Stimulated activated CD4-positive, alpha-beta T cell treated with anti-CD3 and anti-CD28 coated beads, Interleukin-15, amount 100 ng/mL, for 1 hour (primary cell): ENCODE results near the gene ETV6.
"Not testable (repeated sequence)": the region's sequence is repeated elsewhere in the genome, so short reads cannot be mapped to it uniquely, and the experiment has no call there.

Source experiments
- DNase-seq, 2 donors: peaks; one replicate each; pipeline ENCODE4 v3.0.0-alpha.2; 2020; ENCODE audit warnings: low read depth in 1 of 2, low spot score in 1 of 2

ETV6 gene

DNA sequence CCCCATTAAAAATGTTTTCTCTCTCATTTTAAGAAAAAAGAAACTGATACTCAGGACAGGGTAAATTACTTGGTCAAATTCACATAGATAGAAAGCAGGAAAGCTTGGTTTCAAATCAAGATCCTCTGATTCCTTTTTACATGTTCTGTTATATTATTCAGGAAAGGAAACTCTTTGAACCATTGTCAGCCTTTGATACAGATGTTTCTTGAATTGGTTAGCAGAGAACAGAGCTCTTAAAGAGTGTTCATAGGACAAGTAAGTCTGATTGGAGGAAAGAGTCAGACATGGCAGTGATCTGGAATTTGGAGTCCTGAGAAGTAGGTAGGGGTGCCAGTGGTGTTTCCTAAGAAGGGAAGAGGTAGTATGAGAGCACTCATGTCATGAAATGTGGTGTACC, 256.1 kb downstream of the ETV6 start:
- DNase-seq, result no peak

- DNase-seq, result no peak
Observed at GRCh38 chr12:11906286-11906935, 256.9 kb downstream of the ETV6 start.

GRCh38 chr12:11907625-11908024, 258.2 kb downstream of the ETV6 start:
- no peak for DNase-seq

- DNase-seq, result not testable (repeated sequence)
Observed at GRCh38 chr12:11909406-11909805, 259.9 kb downstream of the ETV6 start.

DNA sequence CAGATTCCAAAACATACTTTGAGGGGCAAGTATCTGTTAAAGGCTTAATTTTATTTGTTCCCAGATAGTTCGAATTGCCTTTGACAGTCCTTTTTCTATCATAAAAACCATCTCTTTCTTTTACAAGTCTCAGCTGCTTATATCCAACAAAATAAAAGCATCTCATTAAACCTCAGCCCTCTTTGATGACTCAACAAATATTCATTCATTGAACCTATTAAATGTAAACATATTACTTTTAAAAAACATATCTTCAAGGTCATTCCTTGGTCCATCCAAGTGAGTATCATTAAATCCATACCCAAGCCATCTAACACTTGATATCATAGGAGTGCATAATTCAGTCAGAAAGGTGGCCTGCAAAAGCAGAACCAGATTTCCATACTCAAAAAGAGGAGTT, 266.6 kb downstream of the ETV6 start:
- DNase-seq, result no peak

- no peak for DNase-seq
Observed at GRCh38 chr12:11916771-11917170, 267.3 kb downstream of the ETV6 start.

DNA sequence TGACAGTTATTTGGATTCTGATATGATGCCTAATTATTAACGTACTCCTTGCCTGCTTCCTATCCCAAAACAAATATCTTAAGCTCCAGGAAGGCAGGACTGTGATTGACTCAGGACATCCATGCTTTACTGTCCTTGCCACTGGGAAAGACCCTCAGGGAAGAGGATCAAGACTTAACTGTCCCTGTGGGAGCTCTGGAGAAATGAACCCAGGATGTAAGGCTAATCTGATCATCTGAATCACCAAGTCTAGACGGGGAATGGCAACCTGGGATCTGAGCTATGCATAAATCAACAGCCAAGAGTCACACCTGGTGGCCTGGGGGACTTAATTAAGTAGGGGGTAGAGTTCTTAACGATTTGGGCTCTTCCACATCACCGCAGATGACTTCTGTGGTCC, 268.0 kb downstream of the ETV6 start:
- no peak for DNase-seq

- DNase-seq, result no peak
Observed at GRCh38 chr12:11920231-11920630, 270.8 kb downstream of the ETV6 start.

- DNase-seq, result no peak
Observed at GRCh38 chr12:11922361-11922760, 272.9 kb downstream of the ETV6 start.

GRCh38 chr12:11923067-11923466, 273.6 kb downstream of the ETV6 start:
- no peak for DNase-seq

DNA sequence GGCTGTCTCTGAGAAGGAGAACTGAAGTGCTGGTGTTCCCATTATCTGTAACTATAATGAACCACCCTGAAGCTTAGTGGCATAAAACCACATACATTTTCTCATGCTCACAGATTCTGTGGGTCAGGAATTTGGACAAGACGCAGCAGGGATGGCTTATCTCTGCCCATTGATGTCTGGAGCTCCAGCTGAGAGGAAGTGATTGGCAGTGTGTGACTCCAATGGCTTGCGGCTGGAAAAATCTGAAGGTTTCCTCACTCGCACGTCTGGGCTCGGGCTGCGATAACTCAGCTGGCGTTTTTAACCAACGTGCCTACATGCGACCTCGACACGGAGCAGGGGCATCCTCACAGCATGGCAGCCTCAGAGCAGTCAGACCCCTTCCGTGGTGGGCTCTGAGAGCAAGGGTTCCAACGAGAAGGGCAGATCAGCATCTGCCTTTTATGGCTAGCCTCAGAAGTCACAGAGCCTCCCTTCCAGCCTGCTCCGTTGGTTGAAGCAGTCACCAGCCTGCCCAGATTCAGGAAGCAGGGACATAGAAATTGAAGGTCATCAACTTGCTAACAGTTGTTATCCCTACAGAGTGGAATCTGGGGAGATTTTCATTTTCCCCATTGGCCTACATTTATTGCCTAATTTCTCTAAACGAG, 277.9 kb downstream of the ETV6 start:
- DNase-seq, result no peak

DNA sequence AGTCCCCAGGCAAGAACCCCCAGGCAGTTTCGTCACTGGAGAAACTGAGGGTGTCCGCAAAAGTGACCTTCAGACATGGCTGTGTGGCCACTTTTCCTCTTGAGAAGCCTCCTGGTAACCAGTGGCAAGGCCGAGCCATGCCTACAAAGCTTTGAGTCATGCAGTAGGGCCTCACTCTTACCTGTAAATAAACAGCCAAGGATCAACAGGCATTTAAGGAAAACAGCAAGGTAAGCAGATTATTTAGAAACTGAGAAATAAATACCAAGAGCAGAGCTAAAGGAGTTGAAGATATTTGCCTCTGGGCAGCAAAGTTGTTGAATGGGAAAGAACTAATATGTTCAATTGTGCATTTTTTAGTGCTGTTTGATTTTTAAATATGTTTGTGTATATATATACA, 280.2 kb downstream of the ETV6 start:
- DNase-seq, result no peak

DNA sequence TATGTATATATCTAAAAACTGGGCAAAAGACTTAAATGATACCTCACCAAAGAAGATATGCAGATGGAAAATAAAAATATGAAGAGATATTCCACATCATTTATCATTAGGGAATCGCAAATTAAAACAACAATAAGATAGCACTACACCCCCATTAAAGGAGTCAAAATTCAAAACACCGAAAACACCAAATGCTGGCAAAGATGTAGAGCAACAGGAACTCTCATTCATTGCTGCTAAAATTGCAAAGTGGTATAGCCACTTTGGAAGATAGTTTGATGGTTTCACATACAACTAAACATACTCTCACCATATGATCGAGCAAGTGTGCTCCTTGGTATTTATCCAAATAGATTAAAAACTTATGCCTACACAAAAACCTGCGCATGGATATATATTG, 289.7 kb downstream of the ETV6 start:
- DNase-seq, result no peak

GRCh38 chr12:11941606-11942337, 292.3 kb downstream of the ETV6 start:
- DNase-seq, result no peak

DNA sequence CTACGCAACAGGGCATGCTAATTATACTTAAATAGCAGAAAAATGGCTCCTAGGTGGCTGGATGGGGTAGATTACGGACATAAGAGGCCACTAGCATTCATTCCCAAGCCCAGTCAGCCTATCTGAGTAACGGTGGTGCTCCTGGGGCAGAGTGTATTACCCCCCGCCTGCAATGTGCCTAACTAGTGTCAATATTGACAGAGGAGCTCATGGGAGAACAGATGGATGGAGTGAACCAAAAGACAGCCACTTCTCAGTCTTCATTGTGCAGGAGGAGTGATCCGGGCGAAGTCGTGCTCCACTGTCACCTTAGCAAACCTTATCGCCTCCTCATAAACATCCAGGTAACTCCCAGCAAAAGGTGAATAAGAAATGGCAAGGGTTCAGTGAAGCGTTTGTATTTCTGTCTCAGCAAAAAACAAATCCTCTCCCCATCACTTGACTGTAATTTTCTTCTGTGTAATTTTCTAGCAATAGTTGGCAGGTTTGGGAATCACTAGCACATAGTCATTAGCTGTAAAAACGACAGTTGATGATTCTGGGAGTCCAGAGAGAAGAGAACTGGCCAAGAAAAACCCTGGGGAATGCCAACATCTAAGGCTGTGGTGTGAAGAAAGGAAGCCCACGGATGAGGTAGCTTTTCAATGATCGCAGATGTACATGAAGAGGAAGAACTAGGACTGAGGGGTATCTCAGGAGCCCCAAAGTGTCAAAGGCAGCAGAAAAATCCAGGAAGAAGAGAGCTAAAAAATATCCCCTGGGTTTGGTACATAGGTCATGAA, 294.6 kb downstream of the ETV6 start:
- no peak for DNase-seq
